ENCODE data around the gene MAPK1.
"Not testable (repeated sequence)": the region's sequence is repeated elsewhere in the genome, so short reads cannot be mapped to it uniquely, and the experiment has no call there.

MAPK1 gene

GRCh38 chr22:21827628-21828267 lies 39.7 kb downstream of the MAPK1 start:
- ATAC-seq: no peak
- no peak for TF ChIP-seq TSHZ2 (CRISPR knock-in tag; IDR thresholded peaks at IDR 0.05)
- TF ChIP-seq ZNF8 (CRISPR knock-in tag; IDR thresholded peaks at IDR 0.05): no peak
- no peak for TF ChIP-seq ZC3H10 (CRISPR knock-in tag; IDR thresholded peaks at IDR 0.05)
- no peak for TF ChIP-seq BACH2 (CRISPR knock-in tag; IDR thresholded peaks at IDR 0.05; ENCODE audit: borderline replicate concordance)
- no peak for TF ChIP-seq TCF4 (CRISPR knock-in tag; IDR thresholded peaks at IDR 0.05; ENCODE audit: borderline replicate concordance)

- ATAC-seq: no peak
- TF ChIP-seq SNAI2 (CRISPR knock-in tag; IDR thresholded peaks at IDR 0.05) (no peak), PPARA (CRISPR knock-in tag; IDR thresholded peaks at IDR 0.05; ENCODE audit: borderline replicate concordance) (no peak), TSHZ2 (CRISPR knock-in tag; IDR thresholded peaks at IDR 0.05) (no peak), GLIS3 (CRISPR knock-in tag; IDR thresholded peaks at IDR 0.05) (no peak), ZNF70 (CRISPR knock-in tag; IDR thresholded peaks at IDR 0.05) (no peak), CREB5 (CRISPR knock-in tag; IDR thresholded peaks at IDR 0.05; ENCODE audit: low read depth) (no peak), ESRRG (CRISPR knock-in tag; IDR thresholded peaks at IDR 0.05) (no peak), ZNF565 (CRISPR knock-in tag; conservative IDR thresholded peaks at IDR 0.05; ENCODE audit: low read depth) (no peak), BACH2 (CRISPR knock-in tag; IDR thresholded peaks at IDR 0.05; ENCODE audit: borderline replicate concordance) (no peak), CSRNP3 (CRISPR knock-in tag; IDR thresholded peaks at IDR 0.05) (no peak), ISL1 (CRISPR knock-in tag; IDR thresholded peaks at IDR 0.05) (no peak), OSR1 (CRISPR knock-in tag; IDR thresholded peaks at IDR 0.05) (no peak), TOX (CRISPR knock-in tag; IDR thresholded peaks at IDR 0.05; ENCODE audit: borderline replicate concordance) (no peak)
Measured at GRCh38 chr22:21826204-21826603, 41.2 kb downstream of the MAPK1 start.

- ATAC-seq: not testable (repeated sequence)
Measured at GRCh38 chr22:21824962-21825361, 42.5 kb downstream of the MAPK1 start.

- peak; percentile 36 for ATAC-seq
Measured at GRCh38 chr22:21824445-21824912, 43.0 kb downstream of the MAPK1 start.

GRCh38 chr22:21823740-21824444 lies 43.6 kb downstream of the MAPK1 start:
- peak; percentile 95 for ATAC-seq
- no peak for TF ChIP-seq ZNF8 (CRISPR knock-in tag; IDR thresholded peaks at IDR 0.05)
- TF ChIP-seq TSHZ2 (CRISPR knock-in tag; IDR thresholded peaks at IDR 0.05): no peak
- TF ChIP-seq SNAI2 (CRISPR knock-in tag; IDR thresholded peaks at IDR 0.05): no peak
- no peak for TF ChIP-seq OSR1 (CRISPR knock-in tag; IDR thresholded peaks at IDR 0.05)
- no peak for TF ChIP-seq ZNF70 (CRISPR knock-in tag; IDR thresholded peaks at IDR 0.05)
- TF ChIP-seq ZC3H10 (CRISPR knock-in tag; IDR thresholded peaks at IDR 0.05): no peak
- no peak for TF ChIP-seq GLIS3 (CRISPR knock-in tag; IDR thresholded peaks at IDR 0.05)
- TF ChIP-seq TOX (CRISPR knock-in tag; IDR thresholded peaks at IDR 0.05; ENCODE audit: borderline replicate concordance): no peak
- TF ChIP-seq BACH2 (CRISPR knock-in tag; IDR thresholded peaks at IDR 0.05; ENCODE audit: borderline replicate concordance): no peak
- no peak for TF ChIP-seq POU6F1 (CRISPR knock-in tag; IDR thresholded peaks at IDR 0.05; ENCODE audit: borderline replicate concordance, low read depth)

More at GRCh38 chr22:21824445-21824912, 43.0 kb downstream of the MAPK1 start:
- TF ChIP-seq ZNF8 (CRISPR knock-in tag; IDR thresholded peaks at IDR 0.05) (peak; percentile 90), TCF4 (CRISPR knock-in tag; IDR thresholded peaks at IDR 0.05; ENCODE audit: borderline replicate concordance) (no peak)

All from SK-N-SH treated with all-trans-retinoic acid at 6 μM for 48 hours (cell line).